Adrenal gland (tissue), 12 donors: Measurements from ENCODE around the gene PRPF6. TPM values are rescaled to one million over a fixed set of nuclear protein-coding genes. Genes with fewer than 3 reads are reported as not detected.

Source experiments
- DNase-seq, 7 donors: peaks; one replicate each; pipeline ENCODE4 v3.0.0-alpha.2; 2019 to 2020
- H3K27ac ChIP-seq, 5 donors: fragments of 200-600 bp; sonication (generic) in 4 of 5; 1 replicate in 3 of 5; 2 replicates in 2 of 5; pipeline versions ENCODE4 v1.5.1 to v1.8.0; 2016 to 2020; ENCODE audit warnings: mild to moderate bottlenecking in 1 of 5
- H3K27me3 ChIP-seq: fragments of 200-600 bp; 2 replicates; pipeline ENCODE4 v1.8.0; 2021
- H3K36me3 ChIP-seq, 2 donors: fragments of 200-600 bp; replicated peaks in 1 of 2; 1 replicate in 1 of 2; 2 replicates in 1 of 2; pipeline versions ENCODE4 v1.5.1 to v1.8.0; 2018 to 2022
- H3K4me1 ChIP-seq, 2 donors: fragments of 200-600 bp; replicated peaks in 1 of 2; 1 replicate in 1 of 2; 2 replicates in 1 of 2; pipeline versions ENCODE4 v1.5.1 to v1.8.0; 2018 to 2021
- H3K4me3 ChIP-seq, 4 donors: fragments of 200-600 bp; sonication (generic) in 3 of 4; one replicate each; pipeline ENCODE4 v1.5.1; 2016 to 2018
- H3K9me3 ChIP-seq, 3 donors: fragments of 200-600 bp; sonication (generic) in 1 of 3; replicated peaks in 1 of 3; 1 replicate in 2 of 3; 2 replicates in 1 of 3; pipeline versions ENCODE4 v1.5.1 to v1.8.0; 2016 to 2021
- POLR2A ChIP-seq, 2 donors: fragments of 450-650 bp; IDR thresholded peaks; one replicate each; pipeline ENCODE4 v1.6.1; 2017; ENCODE audit warnings: antibody characterized with exemption in 2 of 2, mild to moderate bottlenecking in 2 of 2, moderate library complexity in 1 of 2
- WGBS, 4 donors: extraction: QIAGEN DNeasy Blood & Tissue Kit in 2 of 4; methylation state at CpG; one replicate each; pipeline versions ENCODE4 v1.1.5 to v1.1.7; 2013 to 2017; 5-methylcytosine and 5-hydroxymethylcytosine counted together
- intact Hi-C, 2 donors: fragments of 100-400 bp; cut with DNase I; formaldehyde crosslinking; loops; one replicate each; pipeline versions ENCODE4 v1.14.1 to v1.15.0; 2022 to 2023
- polyA plus RNA-seq, 3 donors: library from polyadenylated mRNA; stranded (reverse); fragments of 200-250 nt in 2 of 3; fragments of 350-450 nt in 1 of 3; fragmentation: Illumina TruSeq in 1 of 3; extraction: RNeasy Lipid Tissue Mini Kit (QIAGEN cat#74804) in 1 of 3; gene quantifications; one replicate each; pipeline ENCODE4 v1.2.3, GENCODE V29; 2013 to 2014
- total RNA-seq, 9 donors: library from RNA; depleted of rRNA in 4 of 9; stranded (reverse); fragments of >200 nt in 4 of 9; fragments of 120-200 nt in 1 of 9; fragmentation: NEBNext Ultra II Directional in 1 of 9; extraction: Animal tissue kit (Norgen Biotek cat#: 25700) in 1 of 9; gene quantifications; one replicate each; pipeline versions ENCODE4 v1.1.0 to v1.2.4, GENCODE V29; 2013 to 2023
- TF ChIP-seq, protein P1 (sequence below), 6 experiments: fragments of 450-650 bp in 4 of 6; fragments of 200-600 bp in 2 of 6; sonication (generic) in 1 of 6; IDR thresholded peaks; 1 replicate in 5 of 6; 2 replicates in 1 of 6; pipeline versions ENCODE4 v1.5.1 to v1.8.0; 2016 to 2021; ENCODE audit warnings: antibody characterized with exemption in 6 of 6, mild to moderate bottlenecking in 2 of 6, moderate library complexity in 1 of 6
- donor health status: healthy with polysubstance abuse.
- donor health status: Bipolar disorder and iron deficiency.
- donor health status: DM: yes; HTN: yes; CAD: no.
- donor health status: DM: no; HTN: no; CAD: no.
- donor health status: DM: no; HTN: no; CAD: no.
- donor health status: DM: yes; HTN: yes; CAD: no.

Gene PRPF6
- total and polyA plus RNA-seq, 12 donors: 48.3 to 73.9 (median 55.3) TPM

DNA sequence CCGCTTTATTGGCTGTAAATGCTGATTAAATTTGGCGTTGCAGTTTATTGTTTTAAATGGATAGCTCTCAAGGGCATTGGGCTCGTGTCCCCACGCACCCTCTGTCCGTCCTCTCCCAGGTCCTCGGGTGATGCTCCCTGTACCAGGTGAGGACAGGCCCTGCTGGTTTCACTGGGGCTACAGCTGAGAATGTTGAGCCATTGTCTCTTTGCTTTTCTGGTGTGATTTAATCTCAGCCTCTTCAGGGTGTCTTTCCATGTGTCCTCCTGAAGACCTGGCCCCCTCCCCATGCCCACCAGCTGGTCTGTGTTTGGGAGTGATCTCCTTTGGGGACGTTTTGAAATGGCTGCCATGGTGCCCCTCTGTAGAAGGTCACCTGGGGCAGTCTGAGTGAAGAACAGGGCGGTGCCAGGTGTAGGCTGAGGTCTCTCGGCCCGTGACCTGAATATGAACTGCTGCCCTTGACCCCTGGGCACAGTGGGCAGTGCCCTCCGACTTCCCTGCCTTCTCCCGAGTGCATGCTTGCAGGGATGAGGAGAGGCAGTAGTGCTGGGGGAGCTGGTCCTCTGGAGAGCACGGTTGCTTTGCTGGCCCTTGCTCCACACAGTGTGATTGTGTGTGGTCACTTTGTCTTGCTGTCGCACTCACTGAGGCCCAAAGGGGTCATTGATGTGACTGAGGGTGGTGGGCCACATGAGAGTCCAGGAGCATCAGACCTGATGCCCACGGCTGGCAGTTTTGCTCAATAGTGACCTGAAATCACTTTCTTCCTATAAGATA is 42.6 kb downstream of the PRPF6 start:
- no peak for DNase-seq
- Histone ChIP-seq H3K36me3 (peaks cover 0 to 89% of the 10 kb centered on the region in 2 donors), H3K4me3 (no peak overlapping the region), H3K4me1 (no peaks in the 10 kb centered on the region), H3K27ac (no peak overlapping the region), H3K9me3 (no peaks in the 10 kb centered on the region), H3K27me3 (no peaks in the 10 kb centered on the region)
- no peak for TF ChIP-seq POLR2A (IDR thresholded peaks at IDR 0.05)
- TF ChIP-seq, protein P1, sequence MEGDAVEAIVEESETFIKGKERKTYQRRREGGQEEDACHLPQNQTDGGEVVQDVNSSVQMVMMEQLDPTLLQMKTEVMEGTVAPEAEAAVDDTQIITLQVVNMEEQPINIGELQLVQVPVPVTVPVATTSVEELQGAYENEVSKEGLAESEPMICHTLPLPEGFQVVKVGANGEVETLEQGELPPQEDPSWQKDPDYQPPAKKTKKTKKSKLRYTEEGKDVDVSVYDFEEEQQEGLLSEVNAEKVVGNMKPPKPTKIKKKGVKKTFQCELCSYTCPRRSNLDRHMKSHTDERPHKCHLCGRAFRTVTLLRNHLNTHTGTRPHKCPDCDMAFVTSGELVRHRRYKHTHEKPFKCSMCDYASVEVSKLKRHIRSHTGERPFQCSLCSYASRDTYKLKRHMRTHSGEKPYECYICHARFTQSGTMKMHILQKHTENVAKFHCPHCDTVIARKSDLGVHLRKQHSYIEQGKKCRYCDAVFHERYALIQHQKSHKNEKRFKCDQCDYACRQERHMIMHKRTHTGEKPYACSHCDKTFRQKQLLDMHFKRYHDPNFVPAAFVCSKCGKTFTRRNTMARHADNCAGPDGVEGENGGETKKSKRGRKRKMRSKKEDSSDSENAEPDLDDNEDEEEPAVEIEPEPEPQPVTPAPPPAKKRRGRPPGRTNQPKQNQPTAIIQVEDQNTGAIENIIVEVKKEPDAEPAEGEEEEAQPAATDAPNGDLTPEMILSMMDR (IDR thresholded peaks at IDR 0.05): no peak
- 77 to 87% (median 84%) methylated on average over 10 to 15 of the region's 15 CpGs for WGBS, 4 donors
- intact Hi-C loops: no loop called here

DNA sequence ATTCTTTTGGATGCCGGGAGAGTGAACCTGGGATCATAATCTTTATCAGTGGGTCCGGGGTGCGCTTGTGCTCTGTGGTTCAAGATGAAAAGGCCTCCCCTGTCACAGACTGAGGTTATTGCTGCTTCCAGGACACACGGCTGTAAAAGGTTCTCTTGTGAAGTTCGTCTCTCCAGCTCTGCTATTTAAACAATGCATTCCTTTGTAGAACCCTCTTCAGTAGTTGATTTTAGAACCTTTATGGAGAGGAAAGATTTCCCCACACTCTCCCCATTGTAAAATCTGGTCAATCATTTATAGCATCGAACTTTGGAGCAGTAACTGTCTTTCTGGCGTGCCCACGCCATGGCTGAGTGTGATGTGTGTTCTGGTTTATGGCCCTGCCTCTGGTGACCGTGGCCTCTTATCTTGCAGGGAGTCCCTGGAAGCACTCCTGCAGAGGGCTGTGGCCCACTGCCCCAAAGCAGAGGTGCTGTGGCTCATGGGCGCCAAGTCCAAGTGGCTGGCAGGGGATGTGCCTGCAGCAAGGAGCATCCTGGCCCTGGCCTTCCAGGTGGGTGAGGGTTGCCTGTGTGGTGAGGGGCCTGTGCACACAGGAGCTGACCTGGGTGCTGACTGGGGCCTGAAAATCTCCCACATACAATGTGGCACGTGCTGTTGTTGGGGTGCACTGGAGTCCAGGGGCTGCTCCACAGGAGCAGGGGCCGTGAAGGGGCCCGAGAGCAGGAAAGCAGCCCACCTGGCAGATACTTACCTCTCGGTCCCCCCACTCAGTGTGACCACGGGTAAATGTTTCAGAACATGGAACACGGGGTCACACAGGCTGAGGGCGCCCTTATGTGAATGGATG is 43.4 kb downstream of the PRPF6 start:
- no peak overlapping the region for H3K4me3 ChIP-seq
- H3K36me3 ChIP-seq: peaks cover 0 to 89% of the 10 kb centered on the region in 2 donors
- no peaks in the 10 kb centered on the region for H3K4me1 ChIP-seq
- no peak for DNase-seq
- H3K9me3 ChIP-seq: no peaks in the 10 kb centered on the region
- 88 to 93% (median 90%) methylated on average over 15 to 17 of the region's 17 CpGs for WGBS, 4 donors
- no peak overlapping the region for H3K27ac ChIP-seq
- H3K27me3 ChIP-seq: no peaks in the 10 kb centered on the region
- intact Hi-C loops: no loop called here
- TF ChIP-seq, protein P1 (IDR thresholded peaks at IDR 0.05): no peak
- TF ChIP-seq POLR2A (IDR thresholded peaks at IDR 0.05): no peak

DNA sequence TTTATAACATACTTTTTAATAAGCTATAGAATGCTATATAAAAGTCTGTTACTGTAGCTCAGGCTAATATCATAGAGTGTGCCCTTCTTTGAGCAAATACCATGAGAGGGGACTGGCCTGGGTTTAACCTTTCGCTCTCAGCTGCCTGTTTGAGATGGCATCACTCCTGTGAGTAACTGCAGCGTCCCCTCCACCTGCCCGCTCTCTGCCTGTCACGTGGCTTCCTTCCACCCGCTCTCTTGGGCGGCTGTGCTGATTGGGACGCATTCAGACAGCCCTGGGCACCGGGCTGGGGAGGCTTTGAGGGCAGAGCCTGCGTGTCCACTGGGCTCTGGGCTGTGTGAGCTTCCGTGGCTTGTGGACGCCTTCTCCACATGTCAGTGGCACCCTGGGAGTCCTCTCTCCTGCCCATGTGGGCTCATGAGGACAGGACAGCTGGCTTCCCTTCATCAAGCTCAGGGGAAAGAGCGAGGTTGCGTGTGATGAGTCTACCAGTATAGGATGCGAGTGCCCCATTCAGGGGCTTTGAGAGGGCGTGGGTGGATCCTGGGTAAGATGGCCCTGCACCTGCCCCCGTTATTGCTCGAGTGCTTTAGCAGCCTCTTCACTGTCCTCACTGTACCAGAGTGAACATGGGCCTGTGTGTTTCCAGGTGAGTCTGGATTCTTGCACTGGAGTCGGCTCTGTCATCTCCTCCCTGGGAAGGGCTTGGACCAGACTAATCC is 44.3 kb downstream of the PRPF6 start:
- no peaks in the 10 kb centered on the region for H3K9me3 ChIP-seq
- no peak for DNase-seq
- H3K36me3 ChIP-seq: peaks cover 0 to 89% of the 10 kb centered on the region in 2 donors
- TF ChIP-seq, protein P1 (IDR thresholded peaks at IDR 0.05): no peak
- no peak for TF ChIP-seq POLR2A (IDR thresholded peaks at IDR 0.05)
- no peak overlapping the region for H3K27ac ChIP-seq
- H3K27me3 ChIP-seq: no peaks in the 10 kb centered on the region
- H3K4me1 ChIP-seq: no peaks in the 10 kb centered on the region
- intact Hi-C loops: no loop called here
- no peak overlapping the region for H3K4me3 ChIP-seq
- 93 to 97% (median 96%) methylated on average over 17 to 18 of the region's 18 CpGs for WGBS, 4 donors
